GM12873 (cell line): Measurements from ENCODE around the gene HSPA4L.

ENCODE experiments used
- TF ChIP-seq, protein P1 (sequence below): IDR thresholded peaks from 2 replicates; pipeline ENCODE4 v1.5.1; 2012; ENCODE audit warnings: low read depth, mild to moderate bottlenecking, moderate library complexity, low read length, control low read depth; ENCODE audit not compliant: insufficient read depth; ENCODE audit errors: missing control alignments

The HSPA4L gene

DNA sequence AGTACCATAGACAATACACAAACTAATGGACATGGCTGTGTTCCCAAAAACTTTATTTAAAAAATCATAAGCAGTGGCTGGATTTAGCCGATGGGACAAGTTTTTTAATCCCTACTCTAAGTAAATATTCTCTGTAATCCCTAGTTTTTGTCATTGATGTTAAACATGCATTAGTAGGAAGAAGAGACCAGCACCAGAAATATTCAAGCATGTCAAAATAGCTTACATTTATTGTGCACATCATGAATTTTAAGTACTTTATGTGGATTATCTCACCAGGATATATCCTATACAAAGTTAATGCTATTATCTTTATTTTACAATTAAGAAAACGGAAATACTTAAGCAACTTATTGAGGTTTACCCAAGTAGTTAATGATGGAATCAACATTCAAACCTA lies 46.0 kb downstream of the HSPA4L start:
- TF ChIP-seq, protein P1, sequence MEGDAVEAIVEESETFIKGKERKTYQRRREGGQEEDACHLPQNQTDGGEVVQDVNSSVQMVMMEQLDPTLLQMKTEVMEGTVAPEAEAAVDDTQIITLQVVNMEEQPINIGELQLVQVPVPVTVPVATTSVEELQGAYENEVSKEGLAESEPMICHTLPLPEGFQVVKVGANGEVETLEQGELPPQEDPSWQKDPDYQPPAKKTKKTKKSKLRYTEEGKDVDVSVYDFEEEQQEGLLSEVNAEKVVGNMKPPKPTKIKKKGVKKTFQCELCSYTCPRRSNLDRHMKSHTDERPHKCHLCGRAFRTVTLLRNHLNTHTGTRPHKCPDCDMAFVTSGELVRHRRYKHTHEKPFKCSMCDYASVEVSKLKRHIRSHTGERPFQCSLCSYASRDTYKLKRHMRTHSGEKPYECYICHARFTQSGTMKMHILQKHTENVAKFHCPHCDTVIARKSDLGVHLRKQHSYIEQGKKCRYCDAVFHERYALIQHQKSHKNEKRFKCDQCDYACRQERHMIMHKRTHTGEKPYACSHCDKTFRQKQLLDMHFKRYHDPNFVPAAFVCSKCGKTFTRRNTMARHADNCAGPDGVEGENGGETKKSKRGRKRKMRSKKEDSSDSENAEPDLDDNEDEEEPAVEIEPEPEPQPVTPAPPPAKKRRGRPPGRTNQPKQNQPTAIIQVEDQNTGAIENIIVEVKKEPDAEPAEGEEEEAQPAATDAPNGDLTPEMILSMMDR, result no peak

DNA sequence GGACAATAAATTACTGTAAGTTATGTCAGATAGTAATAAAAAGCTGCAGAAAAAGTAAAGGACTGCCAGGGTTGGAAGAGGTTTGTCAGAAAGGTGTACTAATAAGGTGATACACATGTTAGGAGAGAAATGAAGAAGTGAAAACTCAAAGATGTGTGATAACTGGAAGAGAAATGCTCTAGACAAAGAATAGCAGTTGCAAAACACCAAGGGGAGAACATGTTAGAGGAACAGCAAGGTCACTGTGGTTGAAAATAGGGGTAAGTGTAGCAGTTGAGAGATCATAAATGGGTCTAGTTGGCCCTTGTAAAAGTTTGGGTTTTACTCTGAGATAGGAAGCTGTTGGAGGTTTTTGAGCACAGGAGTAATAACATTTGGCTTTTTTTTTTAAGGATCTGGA lies 46.9 kb downstream of the HSPA4L start:
- TF ChIP-seq, protein P1, result no peak

DNA sequence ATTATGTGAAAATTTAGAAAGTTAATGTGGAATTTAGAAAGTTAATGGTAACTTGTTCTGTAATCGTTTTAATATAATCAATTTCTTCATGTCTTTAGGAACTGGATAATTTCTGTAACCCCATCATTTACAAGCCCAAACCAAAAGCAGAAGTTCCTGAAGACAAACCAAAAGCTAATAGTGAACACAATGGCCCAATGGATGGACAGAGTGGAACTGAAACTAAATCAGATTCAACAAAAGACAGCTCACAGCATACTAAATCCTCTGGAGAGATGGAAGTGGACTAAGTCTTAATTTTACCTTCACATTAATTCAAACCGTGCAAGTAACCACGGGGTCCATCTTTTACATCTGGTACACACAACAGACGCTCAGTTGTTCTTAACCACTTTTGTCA lies 50.5 kb downstream of the HSPA4L start:
- TF ChIP-seq, protein P1, result no peak

DNA sequence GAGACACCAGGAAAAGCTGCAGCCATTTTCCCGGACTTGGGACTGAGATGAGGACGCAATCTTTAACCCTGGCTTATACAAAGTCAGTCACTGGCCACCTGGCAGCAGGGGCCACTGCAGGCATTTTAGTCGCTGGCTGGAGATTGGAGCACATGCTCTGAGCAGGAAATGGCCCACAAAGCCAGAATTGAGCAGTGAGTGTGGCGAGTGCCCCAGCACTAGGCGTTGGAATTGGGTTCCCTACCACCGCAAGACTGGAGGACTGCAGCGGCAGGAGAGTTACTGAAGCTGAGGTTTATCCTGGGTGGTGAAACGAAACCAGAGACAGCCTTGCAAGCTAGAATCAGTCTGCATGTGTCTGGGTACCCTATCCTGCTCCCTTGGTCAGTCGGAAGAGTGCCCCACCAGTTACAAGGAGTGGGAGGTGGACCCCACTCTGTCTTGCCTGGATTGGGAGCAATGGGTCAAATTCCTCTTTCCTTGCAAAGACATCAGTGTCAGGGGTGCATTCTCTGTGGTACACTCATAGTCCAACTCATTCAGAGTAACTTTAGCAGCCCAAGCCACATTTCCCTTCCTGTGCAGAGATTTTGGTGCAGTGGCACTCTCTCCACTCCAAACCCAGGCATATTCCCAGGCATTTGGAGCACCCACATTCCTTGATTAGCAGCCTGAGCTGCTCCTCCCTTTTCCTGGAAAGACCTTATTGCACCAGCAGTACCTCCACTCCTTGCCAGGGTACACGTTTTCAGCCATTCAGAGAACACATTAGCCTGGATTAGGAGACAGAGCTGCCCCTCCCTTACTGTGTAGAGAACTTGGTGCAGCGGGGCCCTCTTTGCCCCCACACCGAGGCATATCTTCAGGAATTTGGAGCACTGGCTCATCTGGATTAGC lies 61.8 kb downstream of the HSPA4L start:
- TF ChIP-seq, protein P1, result no peak

DNA sequence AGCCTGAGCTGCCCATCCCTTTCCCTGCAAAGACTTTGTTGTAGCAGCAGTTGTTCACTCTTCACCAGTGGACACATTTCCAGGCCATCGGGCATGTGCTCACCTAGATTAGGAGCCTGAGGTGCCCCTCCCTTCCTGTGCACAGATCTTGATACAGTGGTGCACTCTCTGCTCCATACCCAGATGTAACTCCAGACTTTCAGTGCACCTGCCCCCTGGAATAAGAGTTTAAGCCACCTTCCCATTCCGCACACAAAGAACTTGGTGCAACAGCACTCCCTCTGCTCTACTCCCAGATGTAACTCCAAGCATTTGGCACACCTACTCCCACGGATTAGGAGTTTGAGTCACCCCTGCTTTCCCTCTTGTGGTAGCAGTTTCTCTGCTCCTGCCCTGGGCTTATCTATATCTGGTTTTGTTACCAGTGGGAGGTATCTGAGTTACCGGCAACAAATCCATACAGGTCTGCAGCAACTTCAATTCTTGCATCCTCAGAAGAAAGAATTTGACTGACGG lies 62.5 kb downstream of the HSPA4L start:
- TF ChIP-seq, protein P1, result no peak

DNA sequence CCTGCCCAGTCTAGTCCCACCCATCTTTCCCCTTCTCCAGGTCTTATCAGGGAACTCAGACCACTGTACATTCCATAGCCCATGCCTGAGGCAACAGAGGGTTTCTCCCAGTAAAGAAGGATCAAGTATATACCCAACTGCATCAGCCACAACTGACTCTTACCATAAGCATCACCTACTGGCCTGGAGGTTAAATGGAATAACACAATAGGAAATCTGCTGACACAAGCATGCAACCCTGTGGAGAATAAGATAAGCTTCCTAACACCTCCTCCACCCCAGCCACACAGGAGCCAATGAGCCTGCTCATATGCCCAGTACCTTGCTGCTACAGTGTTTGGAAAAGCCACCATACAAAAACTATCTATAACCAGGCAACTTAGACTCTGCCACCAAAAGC lies 63.9 kb downstream of the HSPA4L start:
- TF ChIP-seq, protein P1, result no peak

DNA sequence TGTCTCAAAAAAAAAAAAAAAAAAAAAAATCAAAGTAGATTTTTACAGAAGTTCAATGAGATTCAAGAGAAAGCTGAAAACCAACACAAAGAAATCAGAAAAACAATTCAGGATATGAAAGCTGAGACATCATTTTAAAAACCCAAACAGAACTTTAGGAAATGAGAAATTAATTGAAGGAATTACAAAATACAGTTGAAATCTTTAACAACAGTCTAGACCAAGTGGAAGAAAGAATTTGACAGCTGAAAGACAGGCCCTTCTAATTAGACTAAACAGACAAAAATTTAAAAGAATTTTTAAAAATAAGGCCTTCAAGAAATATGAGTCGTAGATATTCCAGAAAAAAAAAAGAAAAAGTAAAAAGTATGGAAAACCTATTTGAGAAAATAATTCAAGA lies 64.6 kb downstream of the HSPA4L start:
- TF ChIP-seq, protein P1, result no peak
